ENCODE data around the gene CDRT15L2. TPM values are rescaled to one million over a fixed set of nuclear protein-coding genes. Genes with fewer than 3 reads are reported as not detected.
"Not testable (repeated sequence)": the region's sequence is repeated elsewhere in the genome, so short reads cannot be mapped to it uniquely, and the experiment has no call there.

The CDRT15L2 gene
- total RNA-seq, 4 donors from 2014 or later, result not detected

DNA sequence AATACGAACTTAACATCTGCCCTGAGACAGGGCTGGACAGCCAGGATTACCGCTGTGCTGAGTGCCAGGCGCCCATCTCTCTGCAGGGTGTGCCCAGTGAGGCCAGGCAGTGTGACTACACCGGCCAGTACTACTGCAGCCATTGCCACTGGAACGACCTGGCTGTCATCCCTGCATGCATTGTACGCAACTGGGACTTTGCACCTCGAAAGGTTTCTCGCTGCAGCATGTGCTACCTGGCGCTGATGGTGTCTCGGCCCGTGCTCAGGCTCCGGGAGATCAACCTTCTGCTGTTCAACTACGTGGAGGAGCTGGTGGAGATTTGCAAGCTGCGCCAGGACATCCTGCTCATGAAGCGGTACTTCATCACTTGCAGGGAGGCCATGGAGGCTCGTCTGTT lies 33.7 kb downstream of the CDRT15L2 start:
- Histone ChIP-seq H3K36me3 (no peaks in the 10 kb centered on the region), H3K27me3 (no peaks in the 10 kb centered on the region), H3K27ac (no peak overlapping the region), H3K9me3 (no peaks in the 10 kb centered on the region), H3K4me3 (replicated peaks in 1 of 3) (no peak overlapping the region), H3K4me1 (no peaks in the 10 kb centered on the region)
- DNase-seq, result no peak
- WGBS, 2 donors, result 94 to 95% methylated on average over 6 to 15 of the region's 16 CpGs
- TF ChIP-seq, protein P1, sequence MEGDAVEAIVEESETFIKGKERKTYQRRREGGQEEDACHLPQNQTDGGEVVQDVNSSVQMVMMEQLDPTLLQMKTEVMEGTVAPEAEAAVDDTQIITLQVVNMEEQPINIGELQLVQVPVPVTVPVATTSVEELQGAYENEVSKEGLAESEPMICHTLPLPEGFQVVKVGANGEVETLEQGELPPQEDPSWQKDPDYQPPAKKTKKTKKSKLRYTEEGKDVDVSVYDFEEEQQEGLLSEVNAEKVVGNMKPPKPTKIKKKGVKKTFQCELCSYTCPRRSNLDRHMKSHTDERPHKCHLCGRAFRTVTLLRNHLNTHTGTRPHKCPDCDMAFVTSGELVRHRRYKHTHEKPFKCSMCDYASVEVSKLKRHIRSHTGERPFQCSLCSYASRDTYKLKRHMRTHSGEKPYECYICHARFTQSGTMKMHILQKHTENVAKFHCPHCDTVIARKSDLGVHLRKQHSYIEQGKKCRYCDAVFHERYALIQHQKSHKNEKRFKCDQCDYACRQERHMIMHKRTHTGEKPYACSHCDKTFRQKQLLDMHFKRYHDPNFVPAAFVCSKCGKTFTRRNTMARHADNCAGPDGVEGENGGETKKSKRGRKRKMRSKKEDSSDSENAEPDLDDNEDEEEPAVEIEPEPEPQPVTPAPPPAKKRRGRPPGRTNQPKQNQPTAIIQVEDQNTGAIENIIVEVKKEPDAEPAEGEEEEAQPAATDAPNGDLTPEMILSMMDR (IDR thresholded peaks at IDR 0.05), result no peak
- TF ChIP-seq POLR2A (IDR thresholded peaks at IDR 0.05), result no peak
- intact Hi-C loops (cut with DNase I), result no loop called here

DNA sequence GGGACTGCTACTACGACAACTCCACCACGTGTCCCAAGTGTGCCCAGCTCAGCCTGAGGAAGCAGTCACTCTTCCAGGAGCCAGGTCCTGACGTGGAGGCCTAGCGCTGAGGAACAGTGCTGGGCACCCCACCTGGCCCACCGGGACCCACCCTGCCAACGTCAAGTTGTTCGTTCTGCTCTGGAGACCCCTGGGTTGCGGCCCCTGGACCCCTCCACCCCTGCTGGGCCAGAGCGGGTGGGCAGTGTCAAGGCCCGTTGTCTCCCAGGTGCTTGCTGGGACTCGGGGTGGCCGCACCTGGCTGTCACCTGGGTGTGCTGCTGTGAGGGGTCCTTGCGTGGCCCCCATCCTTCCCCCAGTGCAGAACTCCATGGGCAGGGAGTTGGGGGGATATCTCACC lies 34.4 kb downstream of the CDRT15L2 start:
- DNase-seq, result no peak
- 88 to 92% methylated on average over 4 to 13 of the region's 13 CpGs for WGBS, 2 donors
- Histone ChIP-seq H3K36me3 (no peaks in the 10 kb centered on the region), H3K27me3 (no peaks in the 10 kb centered on the region), H3K27ac (no peak overlapping the region), H3K9me3 (no peaks in the 10 kb centered on the region), H3K4me3 (replicated peaks in 1 of 3) (no peak overlapping the region), H3K4me1 (no peaks in the 10 kb centered on the region)
- intact Hi-C loops (cut with DNase I), result no loop called here
- TF ChIP-seq POLR2A (IDR thresholded peaks at IDR 0.05), result no peak
- TF ChIP-seq, protein P1 (IDR thresholded peaks at IDR 0.05), result no peak

DNA sequence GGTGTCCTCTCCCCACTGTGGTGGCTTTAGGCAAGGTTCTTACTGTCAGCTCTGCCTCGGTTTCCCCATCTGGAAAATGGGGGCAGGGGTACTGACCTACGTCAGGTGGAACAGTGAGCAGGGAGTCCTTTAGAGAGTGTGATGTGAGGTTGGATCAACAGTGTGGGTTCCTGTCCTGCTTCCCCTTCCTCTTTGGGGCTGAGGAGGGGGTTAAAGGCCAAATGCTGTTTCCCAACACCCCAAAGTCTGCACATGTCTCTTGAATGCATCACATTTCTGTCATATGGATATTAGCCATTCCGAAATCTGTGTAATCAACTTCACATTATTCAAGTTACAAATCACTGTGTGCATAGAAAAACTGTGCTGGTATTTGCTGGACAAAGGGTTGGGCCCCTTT lies 35.9 kb downstream of the CDRT15L2 start:
- H3K27ac ChIP-seq; H3K4me1 ChIP-seq; H3K9me3 ChIP-seq; H3K4me3 ChIP-seq (replicated peaks in 1 of 3); H3K36me3 ChIP-seq; intact Hi-C loops (cut with DNase I); DNase-seq; H3K27me3 ChIP-seq: not testable (repeated sequence)
- 88 to 89% methylated on average over 3 of the region's 3 CpGs for WGBS, 2 donors

Small RNA genes lying within 50 kb of the gene (small RNA-seq; reads per million reads assigned to genes)
- gene AC015818.1, result not detected
- not detected for gene AC087499.1
- gene AC087499.3, result not detected

Other genes with a start within 250 kb of the CDRT15L2 start
- gene LGALS9B, start 112.2 kb upstream of the CDRT15L2 start, total RNA-seq, result not detected